ENCODE data around the gene PRKCB.

DNA sequence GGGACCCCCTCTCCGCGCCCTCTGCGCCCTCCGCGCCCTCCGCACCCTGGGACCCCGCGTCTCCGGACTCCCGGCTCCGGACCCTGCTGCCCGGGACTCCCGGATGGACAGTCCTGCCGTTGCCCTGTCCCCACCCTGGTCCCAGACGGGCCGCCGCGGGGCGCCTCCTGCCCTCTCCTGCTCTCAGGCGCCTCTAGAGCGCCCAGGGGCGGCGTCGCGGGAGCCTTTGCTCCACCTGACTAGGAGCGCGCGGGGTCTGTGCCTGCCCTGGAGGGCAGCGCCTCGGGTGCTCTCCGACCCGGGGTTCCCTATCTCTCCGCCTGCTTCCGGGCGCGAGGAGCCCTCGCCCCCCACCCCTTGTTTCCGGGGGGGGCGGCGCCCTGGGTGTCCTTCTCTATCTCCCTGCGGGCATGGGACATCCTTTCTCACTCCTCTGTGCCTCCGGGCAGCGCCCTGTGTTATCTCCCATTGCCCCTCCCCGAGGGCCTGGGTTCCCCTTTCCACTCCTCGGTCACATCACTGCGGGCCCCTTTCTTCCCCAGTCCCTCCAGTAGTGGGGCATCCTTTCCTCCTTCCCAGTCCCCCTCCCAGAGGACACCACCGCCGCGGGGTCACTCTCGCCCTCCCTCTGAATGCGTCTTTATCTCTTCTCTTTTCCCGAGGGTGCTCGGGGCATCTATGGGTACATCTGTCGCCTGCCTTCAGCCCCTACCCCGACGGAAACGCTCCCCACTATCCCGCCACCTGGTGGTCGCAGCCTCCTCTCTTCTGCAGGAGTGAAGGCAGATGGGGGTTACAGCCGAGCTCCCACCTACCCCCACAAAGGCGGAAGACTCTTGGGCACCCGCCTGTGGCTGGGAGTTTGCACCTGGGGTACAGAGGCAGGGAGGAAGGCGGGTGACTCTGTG is 875 bp downstream of the PRKCB start:
- TF ChIP-seq CTCF (IDR thresholded peaks at IDR 0.05) = no peak
- TF ChIP-seq POLR2A (IDR thresholded peaks at IDR 0.05) = no peak
- TF ChIP-seq EP300 (IDR thresholded peaks at IDR 0.05) = no peak

Measured in ovary (tissue), 3 donors.